Activated T-cell treated with anti-CD3 and anti-CD28 coated beads for 4 hours (primary cell): ENCODE measurements around the gene AKAP13.
A peak's percentile ranks its signal among the peaks of the same experiment; 100 is the strongest.
"Not testable (repeated sequence)": the region's sequence is repeated elsewhere in the genome, so short reads cannot be mapped to it uniquely, and the experiment has no call there.

Experiments
- DNase-seq: peaks from one replicate; pipeline ENCODE4 v3.0.0-alpha.2; 2020

AKAP13 gene

GRCh38 chr15:85780225-85780985 lies 400.0 kb downstream of the AKAP13 start:
- DNase-seq, result no peak

- DNase-seq, result no peak
Observed at GRCh38 chr15:85781099-85781498, 400.7 kb downstream of the AKAP13 start.

GRCh38 chr15:85782064-85782463 lies 401.7 kb downstream of the AKAP13 start:
- no peak for DNase-seq

- DNase-seq, result no peak
Observed at GRCh38 chr15:85785887-85786780, 405.7 kb downstream of the AKAP13 start.

GRCh38 chr15:85786781-85787114 lies 406.3 kb downstream of the AKAP13 start:
- no peak for DNase-seq

- no peak for DNase-seq
Observed at GRCh38 chr15:85788771-85789495, 408.5 kb downstream of the AKAP13 start.

- DNase-seq, result no peak
Observed at GRCh38 chr15:85789496-85789875, 409.1 kb downstream of the AKAP13 start.

GRCh38 chr15:85792102-85792731 lies 411.8 kb downstream of the AKAP13 start:
- no peak for DNase-seq

- no peak for DNase-seq
Observed at GRCh38 chr15:85792912-85793590, 412.6 kb downstream of the AKAP13 start.

GRCh38 chr15:85793641-85794597 lies 413.5 kb downstream of the AKAP13 start:
- no peak for DNase-seq

GRCh38 chr15:85794598-85795336 lies 414.4 kb downstream of the AKAP13 start, which contains the start of gene KLHL25:
Gene KLHL25 (minus strand): TSS chr15:85794925. CDS start chr15:85769810, 25,115 bp downstream.
- DNase-seq, result peak; percentile 82

GRCh38 chr15:85795337-85796305 lies 415.2 kb downstream of the AKAP13 start:
- DNase-seq, result no peak

- DNase-seq, result not testable (repeated sequence)
Observed at GRCh38 chr15:85796371-85796770, 416.0 kb downstream of the AKAP13 start.
